HG03469 (cell line): ENCODE results near the gene ATP8B4.

ENCODE experiments used
- ATAC-seq: cut with Tn5 transposase; IDR thresholded peaks from one replicate; pipeline ENCODE4 v1.9.1; 2021; ENCODE audit warnings: mild to moderate bottlenecking, moderate library complexity, moderate number of reproducible peaks; ENCODE audit not compliant: unreplicated experiment

Gene ATP8B4

GRCh38 chr15:50065279-50065678 is 53.8 kb downstream of the ATP8B4 start:
- no peak for ATAC-seq

- no peak for ATAC-seq
These were observed 54.4 kb downstream of the ATP8B4 start for GRCh38 chr15:50064673-50065072.

GRCh38 chr15:50063226-50063625 is 55.8 kb downstream of the ATP8B4 start:
- ATAC-seq: no peak

- ATAC-seq: no peak
These were observed 57.5 kb downstream of the ATP8B4 start for GRCh38 chr15:50061503-50061902.

GRCh38 chr15:50059883-50060282 is 59.1 kb downstream of the ATP8B4 start:
- no peak for ATAC-seq

GRCh38 chr15:50059203-50059772 is 59.7 kb downstream of the ATP8B4 start:
- ATAC-seq: no peak

GRCh38 chr15:50057905-50058639 is 61.0 kb downstream of the ATP8B4 start:
- ATAC-seq: no peak

- no peak for ATAC-seq
These were observed 61.8 kb downstream of the ATP8B4 start for GRCh38 chr15:50057196-50057595.

- no peak for ATAC-seq
These were observed 63.3 kb downstream of the ATP8B4 start for GRCh38 chr15:50055750-50056157.

GRCh38 chr15:50055332-50055731 is 63.7 kb downstream of the ATP8B4 start:
- no peak for ATAC-seq

GRCh38 chr15:50053055-50053856 is 65.8 kb downstream of the ATP8B4 start:
- no peak for ATAC-seq

- no peak for ATAC-seq
These were observed 67.1 kb downstream of the ATP8B4 start for GRCh38 chr15:50051811-50052419.

GRCh38 chr15:50050986-50051743 is 67.9 kb downstream of the ATP8B4 start:
- no peak for ATAC-seq

- no peak for ATAC-seq
These were observed 69.2 kb downstream of the ATP8B4 start for GRCh38 chr15:50049871-50050270.

- no peak for ATAC-seq
These were observed 72.2 kb downstream of the ATP8B4 start for GRCh38 chr15:50046867-50047266.

GRCh38 chr15:50046159-50046558 is 72.9 kb downstream of the ATP8B4 start:
- ATAC-seq: no peak

- no peak for ATAC-seq
These were observed 74.1 kb downstream of the ATP8B4 start for GRCh38 chr15:50044904-50045303.

GRCh38 chr15:50044406-50044805 is 74.6 kb downstream of the ATP8B4 start:
- ATAC-seq: no peak

GRCh38 chr15:50042775-50043174 is 76.3 kb downstream of the ATP8B4 start:
- ATAC-seq: no peak

GRCh38 chr15:50030456-50030855 is 88.6 kb downstream of the ATP8B4 start:
- no peak for ATAC-seq

GRCh38 chr15:50028326-50028725 is 90.7 kb downstream of the ATP8B4 start:
- no peak for ATAC-seq
